ENCODE data around the gene WAPL.

- TF ChIP-seq CTCF (IDR thresholded peaks at IDR 0.05; ENCODE audit: poor library complexity, severe bottlenecking) (no peak), EP300 (conservative IDR thresholded peaks at IDR 0.05; ENCODE audit: poor library complexity, severe bottlenecking) (no peak), REST (IDR thresholded peaks at IDR 0.05; ENCODE audit: borderline replicate concordance) (no peak), RAD21 (conservative IDR thresholded peaks at IDR 0.05) (no peak), EZH2 (IDR thresholded peaks at IDR 0.05; ENCODE audit: borderline replicate concordance, insufficient read depth, low read length, poor library complexity, severe bottlenecking) (no peak), POLR2AphosphoS5 (IDR thresholded peaks at IDR 0.05) (no peak), TAF1 (IDR thresholded peaks at IDR 0.05; ENCODE audit: low read depth) (no peak), SMC3 (conservative IDR thresholded peaks at IDR 0.05; ENCODE audit: poor library complexity) (no peak)
These were observed 49.5 kb downstream of the WAPL start for GRCh38 chr10:86472061-86472460.

Data from neural cell (in vitro differentiated cells).